ENCODE data around the gene DELE1.

DELE1 gene

DNA sequence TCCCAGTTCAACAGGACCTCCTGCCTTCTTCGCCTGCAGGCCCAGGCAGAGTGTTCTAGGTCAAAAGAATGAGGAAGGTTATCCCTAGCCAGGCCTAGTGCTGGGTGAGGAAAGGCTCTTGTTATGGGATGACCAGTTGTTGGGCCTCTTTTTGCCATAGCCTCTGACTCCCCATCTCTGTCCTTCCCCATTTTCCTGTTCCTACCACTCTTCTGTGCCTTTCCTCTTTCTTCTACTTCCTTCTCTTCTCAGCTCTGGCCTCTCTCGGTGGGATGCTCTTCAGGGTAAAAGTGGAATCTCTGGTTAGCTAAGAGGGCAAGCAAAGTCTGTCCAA lies 44.3 kb upstream of the DELE1 start:
- CTCF ChIA-PET = interaction anchor here (0.6 to 10.1 kb wide), 48 partner anchors 9 to 312 kb away, joined by 3 to 104 read pairs (median 5); partner anchors contain the start of gene DELE1
- no peak overlapping the region for H3K4me3 ChIP-seq (ENCODE audit: low read depth, low read length)
- peak; percentile 2; the same call in 1 of the 2 replicates for TF ChIP-seq GLIS1 (tag by site-specific recombination; IDR thresholded peaks at IDR 0.05)
- no peak for TF ChIP-seq ZNF335 (tag by site-specific recombination; conservative IDR thresholded peaks at IDR 0.05)
- no peak overlapping the region for H3K27ac ChIP-seq (ENCODE audit: extremely low read depth, low read depth, low read length)
- no peaks in the 10 kb centered on the region for H3K36me3 ChIP-seq (ENCODE audit: control insufficient read depth in 2 of 2, insufficient read depth in 1 of 2, low read length in 2 of 2)
- peaks cover 8% of the 10 kb centered on the region for H3K4me1 ChIP-seq (ENCODE audit: control insufficient read depth, insufficient read depth, low read length)
- POLR2A ChIA-PET = interaction anchor here (1.9 to 3.0 kb wide), 3 partner anchors 30 to 187 kb away, joined by 9 to 13 read pairs (median 11); partner anchors contain the start of gene DELE1
- H3K9me3 ChIP-seq (ENCODE audit: control insufficient read depth, insufficient read depth, low read depth, low read length) = no peaks in the 10 kb centered on the region

- no peak overlapping the region for H3K27ac ChIP-seq (ENCODE audit: extremely low read depth, low read depth, low read length)
- ChIA-PET CTCF (interaction anchor here (0.6 to 10.1 kb wide), 35 partner anchors 9 to 817 kb away, joined by 3 to 104 read pairs (median 5); partner anchors contain the start of gene PCDH12), POLR2A (interaction anchor here (1.5 to 3.0 kb wide), 4 partner anchors 30 to 187 kb away, joined by 7 to 13 read pairs (median 10); partner anchors contain the start of gene DELE1)
- TF ChIP-seq ZNF501 (tag by site-specific recombination; IDR thresholded peaks at IDR 0.05) (no peak), ZNF423 (tag by site-specific recombination; IDR thresholded peaks at IDR 0.05) (no peak), ZNF600 (tag by site-specific recombination; IDR thresholded peaks at IDR 0.05) (0 out of 2 replicates have a peak, but pooled peaks have one; percentile 27)
- no peaks in the 10 kb centered on the region for H3K9me3 ChIP-seq (ENCODE audit: control insufficient read depth, insufficient read depth, low read depth, low read length)
- no peaks in the 10 kb centered on the region for H3K36me3 ChIP-seq (ENCODE audit: control insufficient read depth in 2 of 2, insufficient read depth in 1 of 2, low read length in 2 of 2)
- peaks cover 8% of the 10 kb centered on the region for H3K4me1 ChIP-seq (ENCODE audit: control insufficient read depth, insufficient read depth, low read length)
- no peak overlapping the region for H3K4me3 ChIP-seq (ENCODE audit: low read depth, low read length)
Observed at GRCh38 chr5:141879941-141880738, 43.5 kb upstream of the DELE1 start.

DNA sequence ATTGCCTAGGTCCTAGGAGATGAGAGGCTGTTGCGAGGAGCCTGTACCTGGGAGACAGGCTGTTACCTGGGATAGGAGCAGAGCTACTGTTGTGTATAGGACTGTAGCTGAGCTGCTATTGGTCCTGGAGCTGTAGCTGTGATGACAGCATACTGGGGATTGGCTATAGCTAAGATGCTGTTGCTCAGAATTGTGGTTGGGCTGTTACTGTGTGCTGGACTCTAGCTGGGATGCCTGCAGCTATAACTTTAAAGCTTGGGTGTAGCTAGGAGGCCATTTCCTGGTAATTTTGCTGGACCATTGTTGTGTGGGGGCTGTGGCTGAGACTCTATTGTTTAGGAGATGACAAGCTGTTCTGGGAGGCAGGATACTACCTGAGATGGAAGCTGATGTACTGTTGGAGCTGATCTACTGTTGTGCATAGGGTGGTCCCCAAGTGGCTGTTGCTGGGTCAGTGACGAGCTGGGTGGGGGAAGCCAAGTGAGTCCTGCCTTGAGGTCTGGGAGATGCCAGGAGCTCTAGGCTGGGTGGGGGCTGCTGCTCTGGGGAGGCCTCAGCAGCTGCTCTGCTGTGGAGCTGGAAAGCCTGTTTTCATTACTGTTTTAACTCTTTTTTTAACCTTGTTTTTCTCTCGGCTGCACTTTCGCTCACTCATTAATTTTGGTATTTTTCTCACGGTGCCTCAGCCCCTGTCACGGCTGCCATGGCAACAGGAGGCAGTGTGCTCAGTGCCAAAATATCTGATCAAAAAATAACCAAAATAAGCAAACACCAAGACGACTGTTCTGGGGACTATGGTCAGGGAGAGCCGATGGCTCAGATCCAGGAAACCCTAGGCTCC lies 42.5 kb upstream of the DELE1 start:
- H3K9me3 ChIP-seq (ENCODE audit: control insufficient read depth, insufficient read depth, low read depth, low read length) = no peaks in the 10 kb centered on the region
- H3K36me3 ChIP-seq (ENCODE audit: control insufficient read depth in 2 of 2, insufficient read depth in 1 of 2, low read length in 2 of 2) = no peaks in the 10 kb centered on the region
- no peak overlapping the region for H3K27ac ChIP-seq (ENCODE audit: extremely low read depth, low read depth, low read length)
- peaks cover 8% of the 10 kb centered on the region for H3K4me1 ChIP-seq (ENCODE audit: control insufficient read depth, insufficient read depth, low read length)
- ChIA-PET CTCF (interaction anchor here (0.6 to 10.1 kb wide), 11 partner anchors 10 to 816 kb away, joined by 3 to 104 read pairs (median 5); partner anchors contain the start of gene DELE1), POLR2A (interaction anchor here (1.0 to 1.5 kb wide), 2 partner anchors 31 to 42 kb away, joined by 4 to 7 read pairs; partner anchors contain the start of gene DELE1)
- H3K4me3 ChIP-seq (ENCODE audit: low read depth, low read length) = no peak overlapping the region
- TF ChIP-seq GFI1B (tag by site-specific recombination; IDR thresholded peaks at IDR 0.05) (no peak), IKZF3 (tag by site-specific recombination; IDR thresholded peaks at IDR 0.05) (no peak), PBX3 (CRISPR knock-in tag; IDR thresholded peaks at IDR 0.05) (no peak), ZFP41 (tag by site-specific recombination; IDR thresholded peaks at IDR 0.05; ENCODE audit: borderline replicate concordance) (no peak), ZNF768 (tag by site-specific recombination; IDR thresholded peaks at IDR 0.05) (no peak), ZNF423 (tag by site-specific recombination; IDR thresholded peaks at IDR 0.05) (no peak), ZNF449 (tag by site-specific recombination; IDR thresholded peaks at IDR 0.05) (peak; percentile 86), ZFHX2 (tag by site-specific recombination; conservative IDR thresholded peaks at IDR 0.05) (no peak), ZNF76 (tag by site-specific recombination; IDR thresholded peaks at IDR 0.05; ENCODE audit: borderline replicate concordance, low read depth) (no peak), ZNF341 (tag by site-specific recombination; IDR thresholded peaks at IDR 0.05; ENCODE audit: low read depth) (peak; percentile 16; the same call in 1 of the 2 replicates), ZNF629 (tag by site-specific recombination; IDR thresholded peaks at IDR 0.05) (no peak), ZNF626 (tag by site-specific recombination; IDR thresholded peaks at IDR 0.05) (no peak), ZNF623 (tag by site-specific recombination; IDR thresholded peaks at IDR 0.05) (no peak)
- TF ChIP-seq, protein P1, sequence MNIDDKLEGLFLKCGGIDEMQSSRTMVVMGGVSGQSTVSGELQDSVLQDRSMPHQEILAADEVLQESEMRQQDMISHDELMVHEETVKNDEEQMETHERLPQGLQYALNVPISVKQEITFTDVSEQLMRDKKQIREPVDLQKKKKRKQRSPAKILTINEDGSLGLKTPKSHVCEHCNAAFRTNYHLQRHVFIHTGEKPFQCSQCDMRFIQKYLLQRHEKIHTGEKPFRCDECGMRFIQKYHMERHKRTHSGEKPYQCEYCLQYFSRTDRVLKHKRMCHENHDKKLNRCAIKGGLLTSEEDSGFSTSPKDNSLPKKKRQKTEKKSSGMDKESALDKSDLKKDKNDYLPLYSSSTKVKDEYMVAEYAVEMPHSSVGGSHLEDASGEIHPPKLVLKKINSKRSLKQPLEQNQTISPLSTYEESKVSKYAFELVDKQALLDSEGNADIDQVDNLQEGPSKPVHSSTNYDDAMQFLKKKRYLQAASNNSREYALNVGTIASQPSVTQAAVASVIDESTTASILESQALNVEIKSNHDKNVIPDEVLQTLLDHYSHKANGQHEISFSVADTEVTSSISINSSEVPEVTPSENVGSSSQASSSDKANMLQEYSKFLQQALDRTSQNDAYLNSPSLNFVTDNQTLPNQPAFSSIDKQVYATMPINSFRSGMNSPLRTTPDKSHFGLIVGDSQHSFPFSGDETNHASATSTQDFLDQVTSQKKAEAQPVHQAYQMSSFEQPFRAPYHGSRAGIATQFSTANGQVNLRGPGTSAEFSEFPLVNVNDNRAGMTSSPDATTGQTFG (tag by site-specific recombination; IDR thresholded peaks at IDR 0.05; ENCODE audit: borderline replicate concordance) = no peak

Measured in HEK293 (cell line).